ENCODE results near the gene FAM118A.

DNA sequence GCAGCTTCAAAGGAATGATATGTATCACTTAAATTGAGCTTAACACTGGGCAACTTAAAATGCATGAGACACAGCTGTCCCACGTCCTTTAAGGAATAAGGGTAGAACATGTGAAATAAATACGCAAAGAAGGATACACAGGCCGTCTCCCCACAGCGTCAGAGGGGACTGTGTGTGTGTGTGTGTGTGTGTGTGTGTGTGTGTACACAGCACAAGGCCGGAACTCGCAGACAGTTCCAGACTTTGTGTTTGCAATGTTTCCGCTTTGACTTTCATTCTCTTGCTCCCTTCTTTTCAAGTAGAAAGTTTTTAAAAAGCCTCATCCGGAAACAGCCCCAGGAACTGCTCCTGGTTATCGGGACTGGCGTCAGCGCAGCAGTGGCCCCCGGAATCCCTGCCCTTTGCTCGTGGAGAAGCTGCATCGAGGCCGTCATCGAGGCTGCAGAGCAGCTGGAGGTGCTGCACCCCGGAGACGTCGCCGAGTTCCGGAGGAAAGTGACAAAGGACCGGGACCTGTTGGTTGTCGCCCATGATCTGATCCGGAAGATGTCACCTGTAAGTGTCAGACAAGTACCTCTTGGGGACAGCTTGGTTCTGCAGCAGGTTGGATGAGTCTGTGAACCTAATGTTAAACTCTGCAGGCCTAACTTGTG lies 13.3 kb downstream of the FAM118A start:
- no peak for TF ChIP-seq EMX1 (CRISPR knock-in tag; IDR thresholded peaks at IDR 0.05)
- TF ChIP-seq, protein P1, sequence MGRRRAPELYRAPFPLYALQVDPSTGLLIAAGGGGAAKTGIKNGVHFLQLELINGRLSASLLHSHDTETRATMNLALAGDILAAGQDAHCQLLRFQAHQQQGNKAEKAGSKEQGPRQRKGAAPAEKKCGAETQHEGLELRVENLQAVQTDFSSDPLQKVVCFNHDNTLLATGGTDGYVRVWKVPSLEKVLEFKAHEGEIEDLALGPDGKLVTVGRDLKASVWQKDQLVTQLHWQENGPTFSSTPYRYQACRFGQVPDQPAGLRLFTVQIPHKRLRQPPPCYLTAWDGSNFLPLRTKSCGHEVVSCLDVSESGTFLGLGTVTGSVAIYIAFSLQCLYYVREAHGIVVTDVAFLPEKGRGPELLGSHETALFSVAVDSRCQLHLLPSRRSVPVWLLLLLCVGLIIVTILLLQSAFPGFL (CRISPR knock-in tag; IDR thresholded peaks at IDR 0.05; ENCODE audit: borderline replicate concordance) = no peak
- TF ChIP-seq, protein P2, sequence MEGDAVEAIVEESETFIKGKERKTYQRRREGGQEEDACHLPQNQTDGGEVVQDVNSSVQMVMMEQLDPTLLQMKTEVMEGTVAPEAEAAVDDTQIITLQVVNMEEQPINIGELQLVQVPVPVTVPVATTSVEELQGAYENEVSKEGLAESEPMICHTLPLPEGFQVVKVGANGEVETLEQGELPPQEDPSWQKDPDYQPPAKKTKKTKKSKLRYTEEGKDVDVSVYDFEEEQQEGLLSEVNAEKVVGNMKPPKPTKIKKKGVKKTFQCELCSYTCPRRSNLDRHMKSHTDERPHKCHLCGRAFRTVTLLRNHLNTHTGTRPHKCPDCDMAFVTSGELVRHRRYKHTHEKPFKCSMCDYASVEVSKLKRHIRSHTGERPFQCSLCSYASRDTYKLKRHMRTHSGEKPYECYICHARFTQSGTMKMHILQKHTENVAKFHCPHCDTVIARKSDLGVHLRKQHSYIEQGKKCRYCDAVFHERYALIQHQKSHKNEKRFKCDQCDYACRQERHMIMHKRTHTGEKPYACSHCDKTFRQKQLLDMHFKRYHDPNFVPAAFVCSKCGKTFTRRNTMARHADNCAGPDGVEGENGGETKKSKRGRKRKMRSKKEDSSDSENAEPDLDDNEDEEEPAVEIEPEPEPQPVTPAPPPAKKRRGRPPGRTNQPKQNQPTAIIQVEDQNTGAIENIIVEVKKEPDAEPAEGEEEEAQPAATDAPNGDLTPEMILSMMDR (IDR thresholded peaks at IDR 0.05) = no peak
- TF ChIP-seq SP1 (CRISPR knock-in tag; conservative IDR thresholded peaks at IDR 0.05) = no peak
- TF ChIP-seq, protein P3, sequence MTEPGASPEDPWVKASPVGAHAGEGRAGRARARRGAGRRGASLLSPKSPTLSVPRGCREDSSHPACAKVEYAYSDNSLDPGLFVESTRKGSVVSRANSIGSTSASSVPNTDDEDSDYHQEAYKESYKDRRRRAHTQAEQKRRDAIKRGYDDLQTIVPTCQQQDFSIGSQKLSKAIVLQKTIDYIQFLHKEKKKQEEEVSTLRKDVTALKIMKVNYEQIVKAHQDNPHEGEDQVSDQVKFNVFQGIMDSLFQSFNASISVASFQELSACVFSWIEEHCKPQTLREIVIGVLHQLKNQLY (CRISPR knock-in tag; IDR thresholded peaks at IDR 0.05) = no peak
- TF ChIP-seq TEAD4 (CRISPR knock-in tag; IDR thresholded peaks at IDR 0.05) = no peak
- TF ChIP-seq SMAD4 (CRISPR knock-in tag; IDR thresholded peaks at IDR 0.05) = no peak
- TF ChIP-seq, protein P4, sequence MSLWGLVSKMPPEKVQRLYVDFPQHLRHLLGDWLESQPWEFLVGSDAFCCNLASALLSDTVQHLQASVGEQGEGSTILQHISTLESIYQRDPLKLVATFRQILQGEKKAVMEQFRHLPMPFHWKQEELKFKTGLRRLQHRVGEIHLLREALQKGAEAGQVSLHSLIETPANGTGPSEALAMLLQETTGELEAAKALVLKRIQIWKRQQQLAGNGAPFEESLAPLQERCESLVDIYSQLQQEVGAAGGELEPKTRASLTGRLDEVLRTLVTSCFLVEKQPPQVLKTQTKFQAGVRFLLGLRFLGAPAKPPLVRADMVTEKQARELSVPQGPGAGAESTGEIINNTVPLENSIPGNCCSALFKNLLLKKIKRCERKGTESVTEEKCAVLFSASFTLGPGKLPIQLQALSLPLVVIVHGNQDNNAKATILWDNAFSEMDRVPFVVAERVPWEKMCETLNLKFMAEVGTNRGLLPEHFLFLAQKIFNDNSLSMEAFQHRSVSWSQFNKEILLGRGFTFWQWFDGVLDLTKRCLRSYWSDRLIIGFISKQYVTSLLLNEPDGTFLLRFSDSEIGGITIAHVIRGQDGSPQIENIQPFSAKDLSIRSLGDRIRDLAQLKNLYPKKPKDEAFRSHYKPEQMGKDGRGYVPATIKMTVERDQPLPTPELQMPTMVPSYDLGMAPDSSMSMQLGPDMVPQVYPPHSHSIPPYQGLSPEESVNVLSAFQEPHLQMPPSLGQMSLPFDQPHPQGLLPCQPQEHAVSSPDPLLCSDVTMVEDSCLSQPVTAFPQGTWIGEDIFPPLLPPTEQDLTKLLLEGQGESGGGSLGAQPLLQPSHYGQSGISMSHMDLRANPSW (CRISPR knock-in tag; conservative IDR thresholded peaks at IDR 0.05; ENCODE audit: low read depth) = no peak
- TF ChIP-seq, protein P5, sequence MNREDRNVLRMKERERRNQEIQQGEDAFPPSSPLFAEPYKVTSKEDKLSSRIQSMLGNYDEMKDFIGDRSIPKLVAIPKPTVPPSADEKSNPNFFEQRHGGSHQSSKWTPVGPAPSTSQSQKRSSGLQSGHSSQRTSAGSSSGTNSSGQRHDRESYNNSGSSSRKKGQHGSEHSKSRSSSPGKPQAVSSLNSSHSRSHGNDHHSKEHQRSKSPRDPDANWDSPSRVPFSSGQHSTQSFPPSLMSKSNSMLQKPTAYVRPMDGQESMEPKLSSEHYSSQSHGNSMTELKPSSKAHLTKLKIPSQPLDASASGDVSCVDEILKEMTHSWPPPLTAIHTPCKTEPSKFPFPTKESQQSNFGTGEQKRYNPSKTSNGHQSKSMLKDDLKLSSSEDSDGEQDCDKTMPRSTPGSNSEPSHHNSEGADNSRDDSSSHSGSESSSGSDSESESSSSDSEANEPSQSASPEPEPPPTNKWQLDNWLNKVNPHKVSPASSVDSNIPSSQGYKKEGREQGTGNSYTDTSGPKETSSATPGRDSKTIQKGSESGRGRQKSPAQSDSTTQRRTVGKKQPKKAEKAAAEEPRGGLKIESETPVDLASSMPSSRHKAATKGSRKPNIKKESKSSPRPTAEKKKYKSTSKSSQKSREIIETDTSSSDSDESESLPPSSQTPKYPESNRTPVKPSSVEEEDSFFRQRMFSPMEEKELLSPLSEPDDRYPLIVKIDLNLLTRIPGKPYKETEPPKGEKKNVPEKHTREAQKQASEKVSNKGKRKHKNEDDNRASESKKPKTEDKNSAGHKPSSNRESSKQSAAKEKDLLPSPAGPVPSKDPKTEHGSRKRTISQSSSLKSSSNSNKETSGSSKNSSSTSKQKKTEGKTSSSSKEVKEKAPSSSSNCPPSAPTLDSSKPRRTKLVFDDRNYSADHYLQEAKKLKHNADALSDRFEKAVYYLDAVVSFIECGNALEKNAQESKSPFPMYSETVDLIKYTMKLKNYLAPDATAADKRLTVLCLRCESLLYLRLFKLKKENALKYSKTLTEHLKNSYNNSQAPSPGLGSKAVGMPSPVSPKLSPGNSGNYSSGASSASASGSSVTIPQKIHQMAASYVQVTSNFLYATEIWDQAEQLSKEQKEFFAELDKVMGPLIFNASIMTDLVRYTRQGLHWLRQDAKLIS (CRISPR knock-in tag; IDR thresholded peaks at IDR 0.05; ENCODE audit: borderline replicate concordance) = no peak

Data from WTC11 (cell line).